HL-60 (cell line): ENCODE measurements around the gene PRKX.
"Not testable (repeated sequence)": the region's sequence is repeated elsewhere in the genome, so short reads cannot be mapped to it uniquely, and the experiment has no call there.

Experiments
- DNase-seq, 2 experiments: peaks; one replicate each; pipeline ENCODE4 v3.0.0-alpha.2; 2010 to 2020; ENCODE audit warnings: low read depth in 1 of 2, low spot score in 1 of 2
- H3K27ac ChIP-seq: fragments of 250-450 bp; sonication (Bioruptor Pico); replicated peaks from 2 replicates; pipeline ENCODE4 v1.5.1; 2020; ENCODE audit warnings: mild to moderate bottlenecking, moderate library complexity
- H3K27me3 ChIP-seq: fragments of 250-450 bp; sonication (Bioruptor Pico); 2 replicates; pipeline ENCODE4 v1.5.1; 2021; ENCODE audit warnings: mild to moderate bottlenecking, moderate library complexity; ENCODE audit not compliant: insufficient read depth, poor library complexity, severe bottlenecking
- H3K4me3 ChIP-seq: replicated peaks from 2 replicates; pipeline ENCODE4 v1.5.1; 2011; ENCODE audit warnings: mild to moderate bottlenecking, control low read depth, low read length; ENCODE audit not compliant: insufficient read depth
- GABPA ChIP-seq: IDR thresholded peaks from 2 replicates; pipeline ENCODE4 v1.6.1; 2012; ENCODE audit warnings: low read depth

The PRKX gene

GRCh38 chrX:3563451-3563850, 150.0 kb downstream of the PRKX start:
- H3K27ac ChIP-seq = no peak overlapping the region
- H3K4me3 ChIP-seq = no peak overlapping the region
- DNase-seq = no peak
- no peak for TF ChIP-seq GABPA
- H3K27me3 ChIP-seq = no peaks in the 10 kb centered on the region

GRCh38 chrX:3560010-3560409, 153.4 kb downstream of the PRKX start:
- not testable (repeated sequence) for DNase-seq, H3K27me3 ChIP-seq, H3K4me3 ChIP-seq, H3K27ac ChIP-seq
